GM21737 (cell line): ENCODE results near the gene TMEM242.

Experiments
- ATAC-seq: cut with Tn5 transposase; IDR thresholded peaks from one replicate; pipeline ENCODE4 v1.9.1; 2021; ENCODE audit warnings: mild to moderate bottlenecking, moderate library complexity; ENCODE audit not compliant: unreplicated experiment

Gene TMEM242

DNA sequence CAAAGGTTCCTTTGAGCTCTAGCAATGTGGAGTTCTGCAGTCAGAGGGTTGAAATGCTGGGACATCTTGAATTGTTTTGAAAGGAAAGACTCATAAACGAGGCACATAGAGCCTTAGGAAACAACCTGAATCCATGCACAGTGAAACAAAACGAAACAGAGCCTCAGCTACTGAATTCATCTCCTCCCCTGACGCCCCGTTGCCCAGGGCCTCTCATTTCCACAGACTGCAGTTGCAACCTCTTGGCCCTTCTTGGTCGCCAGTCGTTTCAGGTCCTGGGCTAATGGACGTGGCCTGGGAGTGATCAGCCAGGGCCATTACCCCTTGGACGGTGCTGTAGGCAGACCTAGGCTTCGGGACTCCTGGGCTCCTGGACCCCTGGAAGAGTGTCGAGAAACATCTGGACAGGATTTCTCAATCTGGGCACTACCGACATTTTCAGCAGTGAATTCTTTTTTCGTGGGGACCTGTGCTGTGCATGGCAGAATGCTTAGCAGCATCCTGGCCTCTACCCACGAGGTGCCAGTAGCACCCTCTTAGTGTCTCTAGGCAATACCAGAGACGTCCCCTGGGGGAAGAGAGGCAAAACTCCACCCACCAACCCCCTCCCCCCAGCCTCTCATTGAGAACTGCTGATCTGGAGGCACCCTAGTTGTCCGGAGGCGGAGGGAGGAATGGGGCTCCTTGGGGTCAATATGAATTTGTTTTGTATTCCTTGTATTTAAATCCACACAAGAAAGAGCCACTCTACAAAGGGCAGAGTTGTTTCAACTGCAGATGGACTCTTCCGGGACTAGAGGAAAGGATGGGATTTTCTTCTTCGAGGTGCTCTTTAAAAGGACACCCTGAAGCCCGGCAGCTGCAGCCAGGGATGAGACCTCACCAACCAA is 50.2 kb downstream of the TMEM242 start:
- ATAC-seq: no peak

DNA sequence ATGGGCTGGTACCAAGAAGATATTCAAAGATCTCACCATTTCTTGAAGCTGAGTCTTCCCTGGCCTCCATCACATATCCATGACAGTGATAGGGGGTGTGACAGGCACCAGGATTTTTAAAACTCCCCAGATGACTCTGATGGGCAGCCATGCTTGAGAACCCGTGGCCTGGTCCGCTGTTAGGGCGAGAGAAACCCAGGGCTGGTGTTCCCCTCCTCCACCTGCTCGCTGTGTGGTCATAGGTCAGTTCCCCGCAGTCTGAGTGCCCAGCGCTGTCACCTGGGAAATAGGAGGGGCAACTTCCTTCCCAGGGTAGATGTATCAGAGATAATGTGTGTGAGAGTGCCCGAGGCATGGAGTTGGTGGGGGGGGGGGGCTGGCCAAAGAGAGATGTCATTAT is 50.9 kb downstream of the TMEM242 start:
- no peak for ATAC-seq

DNA sequence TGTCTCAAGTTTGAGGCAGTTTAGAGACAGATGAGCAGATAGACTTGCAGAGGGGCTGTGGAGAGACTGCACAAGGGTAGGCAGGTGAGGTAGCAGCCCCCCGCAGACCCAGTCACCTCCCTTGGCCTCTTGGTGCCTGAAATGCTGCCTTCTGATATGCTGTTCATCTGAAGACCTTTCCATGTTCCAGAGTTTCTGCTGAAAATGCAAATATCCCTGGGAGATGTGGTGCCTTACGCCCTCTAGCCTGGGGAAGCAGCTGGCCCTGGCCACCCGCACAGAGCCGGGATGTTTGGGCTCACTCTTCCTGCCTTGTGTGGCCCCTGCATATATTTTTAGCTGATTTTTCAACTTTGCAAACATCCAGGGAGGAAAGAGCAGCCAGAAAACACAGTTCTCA is 51.4 kb downstream of the TMEM242 start:
- ATAC-seq: no peak

DNA sequence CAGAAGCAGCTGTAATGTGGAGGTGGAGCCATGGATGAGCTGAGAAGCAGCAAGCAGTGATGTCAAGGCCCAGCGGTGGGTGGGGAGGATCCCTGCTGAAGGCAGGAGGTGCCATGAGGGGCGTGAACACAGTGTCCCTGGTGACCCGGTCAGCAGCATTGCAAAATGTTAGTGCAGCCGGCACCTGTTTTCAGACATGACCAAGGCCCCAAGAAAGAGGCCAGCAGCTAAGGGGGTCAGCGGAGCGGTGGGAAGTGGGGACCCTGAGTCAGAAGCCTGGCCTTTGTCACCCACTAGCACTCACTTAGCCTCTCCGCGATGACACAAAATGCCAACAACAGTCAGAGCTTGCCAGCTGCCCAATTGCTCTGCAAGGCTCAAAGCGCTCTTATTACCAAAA is 51.9 kb downstream of the TMEM242 start:
- no peak for ATAC-seq

DNA sequence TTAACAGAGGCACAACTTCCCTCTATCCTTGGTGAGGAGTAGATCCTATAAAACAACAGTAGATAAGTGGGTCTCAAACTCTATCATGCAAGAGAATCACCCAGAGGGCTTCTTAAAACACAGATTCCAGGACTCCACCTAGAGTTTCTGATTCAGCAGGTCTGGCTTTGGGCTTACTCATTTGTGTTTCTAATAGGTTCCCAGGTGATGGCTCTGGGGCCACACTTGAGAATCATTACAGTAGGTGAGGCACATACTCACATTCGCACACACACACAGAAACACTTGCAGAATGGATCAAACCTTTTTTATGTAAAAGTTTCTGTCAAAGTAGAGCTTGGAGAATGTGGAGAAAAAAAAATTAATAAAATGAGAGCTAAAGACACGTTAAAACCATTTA is 52.4 kb downstream of the TMEM242 start:
- no peak for ATAC-seq

DNA sequence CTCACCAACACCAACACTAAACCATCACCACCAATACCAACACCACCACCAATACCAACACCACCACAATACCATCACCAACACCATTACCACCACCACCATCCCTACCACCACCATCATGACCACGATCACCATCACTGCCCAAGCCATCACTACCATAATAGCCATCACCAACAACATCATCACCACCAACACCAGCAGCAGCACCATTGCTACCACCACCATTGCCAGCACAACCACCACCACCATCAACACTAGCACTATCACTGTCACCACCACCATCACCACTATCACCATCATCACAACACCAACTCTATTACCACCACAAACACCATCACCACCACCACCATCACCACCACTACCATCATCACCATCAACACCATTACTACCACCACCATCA is 53.0 kb downstream of the TMEM242 start:
- no peak for ATAC-seq

DNA sequence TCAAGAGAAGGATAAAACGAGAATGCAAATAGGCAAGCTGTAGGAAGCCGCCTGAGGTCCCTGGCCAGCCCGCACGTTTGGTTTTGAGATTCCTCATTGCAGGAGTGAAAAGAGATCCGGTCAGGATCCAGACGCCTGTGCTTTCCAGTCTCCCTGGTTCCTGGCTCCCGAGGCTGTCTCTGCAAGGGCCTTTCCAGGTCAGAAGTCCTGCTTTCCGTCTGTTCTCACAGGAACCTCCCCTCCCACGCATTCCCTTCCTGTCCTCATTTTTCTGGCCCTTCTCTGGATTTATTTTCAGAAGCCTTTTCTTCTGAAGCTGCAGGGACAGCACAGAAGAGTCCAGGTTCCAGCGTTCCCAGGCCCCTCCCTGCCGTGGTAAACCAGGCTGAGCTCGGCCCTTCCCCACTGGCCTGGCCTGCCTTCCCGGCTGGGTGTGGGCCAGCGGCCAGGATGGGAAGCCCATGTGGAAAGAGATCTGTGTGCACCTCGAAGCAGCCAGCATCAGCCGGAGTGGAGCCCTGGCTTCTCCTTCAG is 54.0 kb downstream of the TMEM242 start:
- ATAC-seq: no peak

DNA sequence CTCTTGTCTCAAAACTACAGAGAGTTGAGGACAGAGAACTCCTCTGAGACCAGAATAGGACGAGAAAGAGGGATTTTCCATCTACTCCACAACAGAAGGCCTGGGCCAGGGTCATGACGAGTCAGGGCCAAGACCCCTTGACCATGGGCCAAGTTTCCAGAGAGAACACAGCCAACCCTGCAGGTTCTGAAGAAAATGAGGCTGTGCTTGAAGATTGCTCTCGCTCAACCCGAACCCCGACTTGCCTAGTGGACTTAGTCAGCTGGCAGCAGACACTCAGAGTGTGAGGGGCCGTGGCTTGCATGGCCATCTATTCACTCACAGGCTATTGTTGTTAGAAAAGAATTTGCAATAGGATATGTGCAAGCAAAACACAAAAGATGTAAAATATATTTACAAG is 54.5 kb downstream of the TMEM242 start:
- ATAC-seq: no peak

DNA sequence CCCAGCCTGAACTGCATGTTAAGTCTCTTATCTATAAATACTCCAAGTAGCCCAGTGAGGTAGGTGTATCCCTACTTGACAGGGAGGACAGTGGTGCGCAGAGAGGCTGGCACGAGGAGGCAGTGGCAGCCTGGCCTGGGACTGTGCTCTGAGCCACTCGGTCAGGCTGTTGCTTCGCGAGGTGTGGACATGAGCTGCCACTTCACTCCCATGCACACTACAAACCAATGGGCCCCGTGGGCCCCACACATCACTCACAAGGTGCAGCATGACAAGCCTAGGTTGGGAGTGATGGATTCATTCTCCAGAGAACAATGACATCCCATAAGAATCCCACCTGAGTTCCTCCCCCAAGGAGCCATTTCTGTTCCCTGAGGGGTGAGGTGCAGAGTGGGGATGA is 54.9 kb downstream of the TMEM242 start:
- no peak for ATAC-seq

DNA sequence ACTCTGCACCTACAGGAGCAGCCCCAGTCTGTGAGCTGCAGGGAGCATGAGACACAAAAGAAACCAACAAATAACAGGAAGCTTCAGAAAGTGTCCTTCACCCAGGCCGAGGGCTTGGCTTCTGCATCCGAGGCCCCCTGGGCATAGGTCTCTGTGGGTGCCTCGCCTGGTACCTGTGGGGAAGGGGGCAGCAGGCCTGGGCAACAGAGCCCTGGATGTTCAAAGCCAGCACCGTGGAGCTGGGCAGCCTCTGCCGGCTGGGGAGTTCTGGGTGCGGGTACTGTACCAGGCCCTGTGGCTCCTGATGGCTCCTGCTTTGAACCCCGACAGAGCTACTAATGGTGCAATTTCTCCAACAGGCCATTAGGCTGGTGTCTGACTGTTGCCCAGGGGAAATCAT is 55.7 kb downstream of the TMEM242 start:
- ATAC-seq: no peak

DNA sequence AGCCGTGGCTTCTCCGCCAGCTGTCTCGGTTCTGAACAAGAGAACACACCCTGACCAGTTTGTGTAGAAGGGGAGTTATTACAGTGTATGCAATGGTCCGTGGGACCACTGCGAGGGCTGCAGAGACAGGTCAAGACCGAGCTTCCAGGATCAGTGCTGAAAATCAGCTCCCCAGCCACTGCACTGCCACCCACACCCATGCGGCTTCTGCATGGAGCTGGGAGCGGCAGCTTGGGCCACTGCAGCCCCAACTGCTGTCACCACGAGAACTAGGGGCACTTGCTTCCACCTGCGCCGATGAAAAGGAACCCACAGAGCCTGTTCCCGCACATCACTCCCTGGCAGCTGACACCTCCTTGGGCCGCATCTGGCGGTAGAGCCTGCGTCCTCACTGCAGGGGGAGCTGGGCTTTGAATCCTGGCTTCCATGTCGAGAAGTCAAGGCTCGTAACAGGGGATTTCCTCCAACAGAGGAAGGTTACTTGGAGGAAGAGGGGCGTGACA is 56.2 kb downstream of the TMEM242 start:
- ATAC-seq: no peak

DNA sequence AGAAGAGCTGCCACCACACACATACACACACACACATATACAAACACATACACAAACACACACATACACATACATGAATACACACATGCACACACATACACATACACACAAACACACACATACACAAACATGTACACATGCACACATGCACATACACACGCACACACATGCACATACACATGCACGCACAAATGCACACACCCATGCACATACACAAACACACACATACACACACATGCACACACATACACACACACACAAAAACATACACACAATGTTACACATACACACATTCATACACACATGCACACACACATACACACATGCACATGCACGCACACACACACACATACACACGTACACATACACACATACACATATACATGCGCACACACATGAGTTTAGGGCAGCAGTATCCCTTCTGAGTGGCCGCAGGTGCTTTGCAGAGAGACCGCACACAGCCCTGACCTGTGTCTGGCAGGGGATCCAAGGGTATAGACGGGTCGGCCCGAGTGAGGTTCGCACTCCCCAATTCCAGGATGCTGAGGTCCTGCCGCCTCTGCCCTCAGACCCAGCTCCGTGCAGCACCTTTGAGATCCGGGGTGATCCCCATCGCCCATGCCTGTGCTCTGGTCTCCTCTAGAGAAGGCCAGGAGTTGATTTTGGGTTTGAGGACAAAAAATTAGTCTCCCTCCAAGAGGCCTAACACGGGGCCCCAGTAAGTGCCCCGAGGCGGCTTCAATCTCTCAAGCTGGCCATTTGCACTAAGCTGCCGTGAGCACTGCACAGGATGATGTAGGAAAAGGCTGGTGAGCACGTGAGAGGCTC is 56.8 kb downstream of the TMEM242 start:
- ATAC-seq: no peak

DNA sequence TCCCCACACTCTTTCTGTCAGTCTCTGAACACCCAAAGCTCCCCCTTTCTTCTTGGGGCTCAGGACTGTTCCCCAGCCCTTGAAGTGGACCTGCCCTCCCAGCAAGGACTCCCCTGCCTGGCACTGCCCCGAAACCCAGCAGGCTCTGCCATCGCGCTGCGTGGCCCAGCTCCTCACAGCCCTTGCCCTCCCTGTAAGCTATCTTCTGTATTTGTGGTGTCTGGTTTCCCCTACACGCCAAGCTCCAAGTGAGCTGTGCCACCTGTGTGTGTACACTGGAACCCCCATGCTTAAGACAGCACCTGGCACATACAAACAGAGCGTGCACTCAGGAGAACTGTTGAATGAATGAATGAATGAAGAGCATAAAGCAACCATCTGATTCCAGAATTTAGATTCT is 57.7 kb downstream of the TMEM242 start:
- ATAC-seq: no peak

DNA sequence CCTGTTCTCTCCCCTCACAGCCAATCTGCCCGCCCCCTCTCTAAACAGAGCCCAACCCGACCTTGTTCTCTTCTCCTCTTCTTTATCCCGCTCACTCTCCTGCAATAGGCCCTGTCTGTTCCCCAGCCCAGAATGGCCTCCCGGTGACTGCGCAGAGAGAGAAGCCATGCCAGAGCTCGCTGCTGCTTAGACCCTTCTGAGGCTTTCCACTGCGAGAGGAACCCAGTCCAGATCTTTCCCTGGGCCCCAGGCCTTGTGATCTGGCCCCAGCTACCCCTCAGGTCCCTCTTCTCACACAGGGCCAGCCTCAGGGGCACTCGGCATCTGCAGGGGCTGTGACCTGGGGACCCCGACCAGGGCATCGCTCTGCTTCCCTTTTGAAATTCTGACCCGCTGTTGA is 58.1 kb downstream of the TMEM242 start:
- no peak for ATAC-seq

DNA sequence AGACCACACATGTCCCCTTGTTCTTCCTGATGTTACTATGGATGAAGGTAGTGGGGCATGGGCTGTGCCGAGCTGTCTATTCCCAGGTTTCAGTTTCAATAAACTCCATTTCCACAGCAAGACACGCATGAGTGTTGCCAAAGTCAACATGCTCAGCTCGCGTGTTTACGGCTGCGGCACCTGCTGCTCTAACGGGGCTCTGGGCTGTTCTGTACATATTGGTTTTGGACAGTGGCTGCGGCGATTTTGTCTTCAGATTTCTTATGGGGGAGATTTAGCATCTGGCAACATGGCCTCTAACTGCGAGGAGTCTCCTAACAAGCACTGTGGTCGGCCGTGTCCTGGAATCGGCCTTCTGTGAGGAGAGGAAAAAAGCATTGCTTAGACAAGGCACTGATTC is 58.6 kb downstream of the TMEM242 start:
- no peak for ATAC-seq

DNA sequence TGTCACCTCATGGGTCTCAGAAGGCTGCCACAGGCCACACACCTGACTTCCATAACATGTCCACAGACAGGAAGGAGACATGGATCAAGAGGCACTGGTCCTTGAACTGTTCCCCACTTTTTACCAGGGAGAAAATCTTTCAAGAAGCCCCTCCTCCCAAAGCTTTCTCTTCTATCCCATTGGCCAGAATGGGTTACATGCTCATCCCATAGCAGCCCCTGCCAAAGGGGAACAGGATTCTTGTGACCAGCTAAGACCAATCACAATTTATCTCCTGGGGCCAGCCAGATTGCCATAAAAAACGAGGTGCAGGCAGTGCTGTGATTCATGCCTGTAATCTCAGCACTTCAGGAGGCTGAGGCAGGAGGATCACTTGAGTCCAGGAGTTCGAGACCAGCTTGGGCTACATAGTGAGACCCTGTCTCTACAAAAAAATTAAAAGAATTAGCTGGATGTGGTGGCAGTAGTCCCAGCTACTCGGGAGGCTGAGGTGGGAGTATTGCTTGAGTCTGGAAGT is 59.4 kb downstream of the TMEM242 start:
- ATAC-seq: no peak

DNA sequence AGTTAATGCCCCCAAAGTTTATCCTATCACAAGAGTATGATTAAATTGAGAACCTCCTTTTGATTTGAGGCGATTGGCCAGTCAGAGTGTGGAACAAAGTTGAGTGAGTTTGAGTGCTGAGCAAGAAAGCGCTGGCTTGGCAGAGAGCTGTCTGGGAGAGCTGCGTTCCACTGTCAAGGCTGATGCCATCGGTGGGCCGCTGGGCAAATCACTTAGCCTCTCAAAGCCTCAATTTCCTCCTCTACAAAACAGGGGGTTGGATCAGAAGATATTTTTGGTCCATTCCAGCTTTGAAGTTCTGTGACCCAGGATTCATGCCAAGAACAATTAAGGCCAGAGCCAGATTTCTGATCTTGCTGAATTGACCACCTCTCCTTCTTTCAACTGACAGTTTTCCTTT is 60.2 kb downstream of the TMEM242 start:
- no peak for ATAC-seq

DNA sequence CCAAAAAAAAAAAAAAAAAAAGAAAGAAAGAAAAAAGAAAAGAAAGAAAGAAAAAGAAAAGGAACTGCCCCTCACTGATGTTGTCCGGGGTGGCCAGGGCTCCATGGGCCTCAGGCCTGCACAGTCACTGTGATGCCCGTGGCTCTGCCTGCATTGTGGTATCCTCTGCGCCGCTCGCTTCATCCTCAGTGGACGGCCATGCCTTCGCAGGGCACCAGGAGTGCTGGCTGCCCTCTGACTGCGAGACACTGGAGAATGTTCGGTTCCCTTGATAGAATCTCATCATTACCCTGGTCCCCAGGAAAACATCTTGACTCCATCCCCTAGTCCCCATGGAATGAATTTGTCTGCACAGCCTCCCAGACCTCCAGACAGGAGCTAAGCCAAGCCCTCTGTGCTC is 61.7 kb downstream of the TMEM242 start:
- ATAC-seq: no peak

DNA sequence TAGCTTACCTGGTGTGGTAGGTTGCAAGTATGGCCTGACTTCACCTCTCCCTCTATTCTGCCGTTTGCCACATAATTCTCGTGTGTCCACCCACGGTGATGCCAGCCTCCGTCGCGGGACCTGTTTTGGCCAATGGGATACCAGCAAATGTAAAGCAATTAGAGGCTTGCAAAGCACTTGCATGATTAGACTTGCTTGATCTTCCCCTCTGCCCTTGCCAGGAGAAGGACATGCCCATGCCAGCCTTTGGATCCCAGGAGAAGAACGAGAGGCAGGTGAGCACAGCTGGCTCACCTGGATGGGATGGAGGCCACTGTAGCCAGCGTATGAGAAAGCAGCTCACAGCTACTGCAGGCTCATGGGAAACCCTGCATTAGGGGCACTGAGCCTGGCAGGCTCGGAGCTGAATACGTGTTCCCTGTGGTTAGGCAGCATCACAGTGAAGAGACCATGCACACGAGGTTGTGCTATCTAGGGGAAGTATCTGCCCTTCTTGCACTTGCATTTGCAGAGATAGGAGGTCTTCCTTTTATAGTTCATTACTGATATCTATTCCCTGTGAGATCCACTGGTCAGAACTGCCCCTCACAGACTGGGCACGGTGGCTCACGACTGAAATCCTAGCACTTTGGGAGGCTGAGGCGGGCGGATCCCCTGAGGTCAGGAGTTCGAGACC is 62.4 kb downstream of the TMEM242 start:
- no peak for ATAC-seq

DNA sequence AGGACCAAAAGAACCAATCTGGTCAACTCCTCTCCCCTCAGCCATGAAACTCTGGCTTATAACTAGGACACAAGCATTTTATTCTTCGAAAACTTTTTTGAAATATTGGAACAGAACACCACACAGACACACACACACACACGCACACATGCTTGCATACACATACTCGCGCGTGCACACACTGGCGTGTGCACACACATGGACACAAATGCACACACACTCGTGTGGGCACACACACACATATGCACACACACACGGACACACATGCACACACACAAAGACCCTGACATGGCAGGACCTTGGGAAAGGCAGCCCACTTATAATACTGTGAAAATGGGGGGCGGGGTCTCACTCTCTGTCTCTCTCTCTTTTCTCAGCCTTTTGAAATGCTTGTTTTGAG is 63.9 kb downstream of the TMEM242 start:
- no peak for ATAC-seq

DNA sequence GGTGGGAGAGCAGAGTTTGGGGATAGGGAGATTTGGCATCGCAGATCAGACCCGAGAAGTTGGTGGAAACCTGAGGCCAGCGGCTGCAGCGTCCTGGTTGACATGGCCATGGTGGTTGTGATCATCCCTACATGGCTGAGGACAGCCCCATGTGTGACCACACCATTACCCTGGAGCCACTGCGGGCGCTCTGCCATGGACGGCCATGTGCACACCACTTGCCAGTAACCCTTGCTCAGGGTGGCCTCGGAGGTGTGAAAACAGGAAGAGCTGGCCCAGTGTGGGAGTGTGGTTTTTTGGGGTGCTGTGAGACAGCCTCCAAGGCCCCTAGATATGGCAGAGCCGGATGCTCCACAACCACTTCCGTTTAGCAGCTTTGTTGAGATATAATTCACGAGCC is 64.4 kb downstream of the TMEM242 start:
- no peak for ATAC-seq
